HL-60/S4 (cell line): ENCODE results near the gene PPP1R3F.
"Not testable (repeated sequence)": the region's sequence is repeated elsewhere in the genome, so short reads cannot be mapped to it uniquely, and the experiment has no call there.

Source experiments
- in situ Hi-C: fragments of 300-500 bp; cut with MboI; formaldehyde crosslinking; loops from 2 replicates; pipeline ENCODE4 v1.14.3; 2022; ENCODE audit warnings: low sequenced_read_pairs

The PPP1R3F gene

GRCh38 chrX:49272421-49272820, 2.8 kb downstream of the PPP1R3F start:
- in situ Hi-C loops: no loop called here

DNA sequence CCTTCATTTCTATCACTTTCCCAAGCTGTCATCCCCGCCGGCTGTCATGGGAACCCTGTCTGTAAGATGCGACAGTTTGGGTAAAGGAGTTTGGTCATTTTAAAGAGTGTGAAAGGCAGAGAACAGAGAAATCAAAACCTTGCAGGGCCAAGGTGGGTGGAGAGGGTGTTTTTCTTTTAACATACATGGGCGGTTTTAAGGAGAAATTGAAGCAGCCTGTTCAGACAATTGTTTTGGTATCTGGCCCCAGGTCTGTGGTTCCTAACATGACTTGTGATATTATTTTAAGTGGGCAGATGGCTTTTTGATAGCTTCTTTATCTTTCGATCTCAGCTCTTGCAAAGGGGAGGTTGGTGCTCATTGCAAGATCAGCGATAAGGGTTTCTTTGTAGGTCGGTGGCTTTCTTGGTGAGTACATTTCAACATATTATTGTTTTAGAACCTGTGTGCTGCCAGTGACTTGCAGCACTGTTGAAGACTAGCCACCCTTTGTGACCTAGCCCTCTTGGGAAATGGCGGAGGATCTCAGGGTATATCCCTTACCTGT, 3.7 kb downstream of the PPP1R3F start:
- in situ Hi-C loops: no loop called here

GRCh38 chrX:49276207-49276606, 6.6 kb downstream of the PPP1R3F start:
- in situ Hi-C loops: no loop called here

GRCh38 chrX:49276671-49277534, 7.3 kb downstream of the PPP1R3F start:
- in situ Hi-C loops: no loop called here

DNA sequence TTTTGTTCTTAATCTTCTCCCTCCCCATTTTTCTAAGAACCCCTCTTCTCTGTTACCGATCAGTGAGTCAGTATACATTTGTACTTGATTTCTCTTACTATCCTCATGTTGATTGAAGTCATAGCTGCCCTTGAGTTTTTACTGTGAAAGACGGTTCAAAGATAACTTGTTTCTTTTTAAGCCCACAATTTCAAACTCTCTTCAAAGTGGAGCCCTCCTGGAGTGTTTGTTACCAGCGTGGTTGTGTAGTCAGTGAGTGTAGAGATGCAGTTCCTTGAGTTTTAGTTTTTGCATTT, 7.9 kb downstream of the PPP1R3F start:
- in situ Hi-C loops: no loop called here

GRCh38 chrX:49278081-49278480, 8.5 kb downstream of the PPP1R3F start:
- in situ Hi-C loops: no loop called here

GRCh38 chrX:49282647-49283011, 13.0 kb downstream of the PPP1R3F start:
- in situ Hi-C loops: no loop called here

GRCh38 chrX:49284212-49284611, 14.6 kb downstream of the PPP1R3F start:
- in situ Hi-C loops: no loop called here

GRCh38 chrX:49286136-49286535, 16.5 kb downstream of the PPP1R3F start:
- in situ Hi-C loops: no loop called here

DNA sequence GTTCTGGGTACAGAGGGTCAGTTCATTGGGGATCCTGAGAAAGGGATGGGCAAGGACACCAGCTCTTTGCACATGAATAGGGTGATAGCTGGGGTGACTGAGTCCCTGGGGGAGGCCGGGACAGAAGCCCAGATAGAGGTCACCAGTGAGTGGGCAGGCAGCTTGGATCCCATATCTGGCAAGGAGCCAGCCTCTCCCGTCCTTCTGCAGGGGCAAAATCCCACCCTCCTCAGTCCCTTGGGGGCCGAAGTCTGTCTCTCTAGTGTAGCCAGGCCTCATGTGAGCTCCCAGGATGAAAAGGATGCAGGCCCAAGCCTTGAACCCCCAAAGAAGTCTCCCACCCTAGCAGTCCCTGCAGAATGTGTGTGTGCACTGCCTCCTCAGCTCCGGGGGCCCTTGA, 17.0 kb downstream of the PPP1R3F start:
- in situ Hi-C loops: no loop called here

DNA sequence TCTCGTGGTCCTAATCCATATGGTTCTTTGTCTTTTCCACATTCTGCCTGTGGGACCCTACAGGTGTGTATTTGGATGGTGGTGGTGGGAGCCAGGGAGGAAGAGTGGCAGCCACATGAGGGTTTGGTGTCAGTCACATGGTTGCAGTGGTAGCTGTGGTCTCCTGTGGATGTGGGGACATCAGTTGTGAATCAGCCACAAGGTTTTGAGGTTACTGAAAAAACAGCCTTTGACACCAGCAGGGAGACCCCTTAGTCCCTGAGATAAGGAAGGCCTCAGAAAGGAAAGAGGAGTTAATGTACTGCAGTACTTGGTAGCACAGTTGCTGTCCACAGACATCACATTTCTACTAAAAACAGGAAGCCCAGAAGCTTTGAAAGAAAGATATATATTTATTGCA, 18.1 kb downstream of the PPP1R3F start:
- in situ Hi-C loops: no loop called here

DNA sequence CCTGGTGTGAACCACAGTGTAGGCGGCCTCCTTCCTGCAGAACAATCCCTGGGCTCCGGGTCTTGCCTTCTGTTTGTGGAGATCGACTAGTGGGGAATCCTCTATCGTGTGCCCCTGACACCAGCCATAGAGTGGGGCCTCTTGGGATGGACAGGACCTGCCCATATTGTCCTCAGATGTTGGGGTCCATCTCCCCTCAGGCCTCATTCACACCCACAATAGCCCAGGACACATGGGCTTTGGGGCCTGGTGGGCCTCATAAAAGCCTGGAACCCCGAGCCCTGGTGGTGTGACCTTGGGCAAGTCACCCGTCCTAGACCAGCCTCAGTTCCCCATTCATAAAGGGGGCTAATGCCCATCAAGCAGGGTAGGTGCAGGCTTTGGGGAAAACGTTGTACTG, 20.6 kb downstream of the PPP1R3F start:
- in situ Hi-C loops: no loop called here

DNA sequence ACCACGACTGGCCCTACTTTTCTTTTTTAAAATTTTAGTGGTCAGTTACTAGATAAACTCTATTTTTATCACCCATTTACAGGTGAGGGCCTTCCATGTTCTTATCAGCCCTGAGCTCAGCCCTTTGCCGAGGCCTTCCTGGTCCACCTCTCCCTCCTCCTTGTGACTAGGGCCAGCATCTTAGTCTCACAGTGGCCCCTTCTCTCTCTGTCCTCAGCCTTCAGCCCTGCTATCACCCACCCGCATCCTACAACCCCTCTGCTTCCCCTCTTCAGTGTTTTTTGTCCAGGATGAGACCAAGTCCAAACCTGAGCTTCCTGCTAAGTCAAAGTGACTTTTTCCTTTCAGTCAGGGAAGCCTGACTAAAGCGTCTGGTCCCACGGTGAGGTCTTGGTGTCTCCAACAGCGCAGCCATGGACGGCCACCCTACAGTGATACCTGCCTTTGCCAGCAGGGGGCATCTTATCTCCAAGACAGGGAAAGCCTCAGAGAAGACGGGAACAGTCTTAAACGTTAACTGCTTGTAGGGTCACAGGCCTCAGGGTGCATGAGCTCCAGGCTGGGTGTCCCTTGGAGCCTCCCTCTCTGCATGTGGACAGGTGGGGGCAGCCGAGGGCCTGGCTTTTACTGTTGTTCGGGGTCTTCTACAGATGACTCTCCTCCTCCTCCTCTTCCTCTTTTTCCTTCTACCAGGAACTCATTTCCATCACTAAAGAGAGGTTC, 22.2 kb downstream of the PPP1R3F start:
- in situ Hi-C loops: no loop called here

- in situ Hi-C loops: no loop called here
These were observed 23.1 kb downstream of the PPP1R3F start for GRCh38 chrX:49292400-49293362.

- in situ Hi-C loops: not testable (repeated sequence)
These were observed 29.7 kb downstream of the PPP1R3F start for GRCh38 chrX:49299293-49299692.

- in situ Hi-C loops: no loop called here
These were observed 31.1 kb downstream of the PPP1R3F start for GRCh38 chrX:49300703-49301102.

DNA sequence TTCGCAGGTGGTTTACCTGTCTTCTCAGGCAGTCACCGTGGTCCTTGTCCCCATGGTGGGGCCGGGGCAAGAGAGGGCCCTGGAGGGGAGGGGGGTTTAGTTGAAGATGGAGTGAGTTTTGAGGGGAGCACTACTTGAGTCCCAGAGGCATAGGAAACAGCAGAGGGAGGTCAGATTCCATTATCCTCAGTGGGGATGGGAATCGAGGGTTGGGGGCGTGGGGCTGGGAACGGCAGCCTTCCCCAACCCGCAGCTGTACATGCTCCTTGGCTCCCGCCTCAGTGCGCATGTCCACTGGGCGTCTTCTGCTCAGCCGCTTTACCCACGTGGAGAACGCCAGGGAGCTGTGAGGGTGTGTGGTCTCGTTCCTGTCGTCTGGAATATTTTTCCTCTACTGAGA, 33.8 kb downstream of the PPP1R3F start, which contains the start of gene GAGE10:
TSS of gene GAGE10 (plus strand) at position 301 of the 400 bp plus-strand sequence. CDS start 1,214 bp downstream, outside the sequence.
- in situ Hi-C loops: no loop called here

GRCh38 chrX:49307775-49308174, 38.2 kb downstream of the PPP1R3F start:
- in situ Hi-C loops: not testable (repeated sequence)

- in situ Hi-C loops: no loop called here
These were observed 39.1 kb downstream of the PPP1R3F start for GRCh38 chrX:49308604-49309269.

DNA sequence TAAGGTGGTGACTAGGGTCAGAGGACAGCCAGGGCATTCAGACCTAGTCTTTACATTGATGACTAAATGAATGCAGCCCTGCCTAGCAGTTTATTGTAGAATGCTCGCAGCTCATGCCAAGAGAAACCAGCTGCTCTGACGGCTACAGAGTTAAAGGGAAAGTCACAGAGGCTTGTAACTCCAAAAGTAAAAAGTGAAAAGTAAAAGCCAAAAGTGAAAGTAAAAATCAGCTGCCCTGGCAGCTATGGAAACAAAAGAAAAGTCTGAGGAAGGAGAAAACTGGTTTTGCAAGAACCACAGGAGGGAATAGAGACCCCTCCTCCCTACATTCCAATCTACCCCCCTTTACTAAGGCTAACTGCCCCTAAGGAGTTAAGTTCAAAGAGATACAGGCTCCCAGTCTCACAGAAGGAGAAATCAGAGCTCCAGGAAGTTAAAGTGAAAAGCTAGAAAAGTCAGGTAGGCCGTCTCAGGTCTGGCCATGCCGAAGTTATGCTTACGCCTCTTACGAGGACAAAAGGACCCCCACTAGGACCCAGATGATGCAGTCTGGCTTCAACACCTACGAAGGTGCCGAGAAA, 39.9 kb downstream of the PPP1R3F start:
- in situ Hi-C loops: no loop called here
